GM03348 (cell line): Measurements from ENCODE around the gene FBXW11.
"Not testable (repeated sequence)": the region's sequence is repeated elsewhere in the genome, so short reads cannot be mapped to it uniquely, and the experiment has no call there.

Experiments
- DNase-seq: peaks from one replicate; pipeline ENCODE4 v3.0.0; 2012; ENCODE audit warnings: low spot score

The FBXW11 gene

DNA sequence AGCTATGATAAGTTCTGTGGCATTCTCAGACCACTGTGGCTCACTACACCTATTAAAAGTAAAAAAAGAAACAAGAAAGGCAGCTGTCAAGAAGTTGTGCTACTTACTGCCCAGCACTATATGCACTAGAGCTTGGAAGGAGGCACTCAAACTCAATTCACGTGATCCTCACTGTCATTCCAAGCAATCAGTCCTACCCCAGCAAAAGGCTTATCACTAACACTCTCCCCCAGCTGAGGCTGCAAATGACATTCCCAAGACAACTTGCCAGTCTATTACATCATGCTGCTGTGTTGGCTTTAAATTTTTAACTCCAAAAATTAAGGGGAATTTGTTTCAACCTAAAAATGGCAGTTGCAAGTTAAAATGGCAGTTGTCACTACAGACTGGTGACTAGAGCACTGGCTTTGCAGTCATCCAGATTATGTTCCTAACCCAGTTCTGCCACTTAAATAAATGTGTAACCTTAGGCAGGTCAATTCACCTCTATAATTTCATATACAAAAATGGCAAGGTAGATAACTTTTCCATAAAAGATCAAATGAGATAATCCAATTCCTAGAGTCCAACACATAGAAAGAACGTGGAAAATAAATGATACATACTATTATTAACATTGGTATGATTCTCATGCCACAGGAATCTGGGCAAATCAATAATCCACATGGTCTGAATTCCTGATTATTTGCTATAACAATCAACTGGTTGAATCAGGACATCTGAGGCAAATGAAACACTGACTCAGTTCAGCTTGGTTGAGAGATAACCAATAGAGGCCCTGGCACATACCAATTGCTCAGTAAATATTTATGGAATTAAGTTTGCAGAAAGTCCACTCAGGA lies 52.4 kb downstream of the FBXW11 start:
- peak; percentile 66 for DNase-seq

DNA sequence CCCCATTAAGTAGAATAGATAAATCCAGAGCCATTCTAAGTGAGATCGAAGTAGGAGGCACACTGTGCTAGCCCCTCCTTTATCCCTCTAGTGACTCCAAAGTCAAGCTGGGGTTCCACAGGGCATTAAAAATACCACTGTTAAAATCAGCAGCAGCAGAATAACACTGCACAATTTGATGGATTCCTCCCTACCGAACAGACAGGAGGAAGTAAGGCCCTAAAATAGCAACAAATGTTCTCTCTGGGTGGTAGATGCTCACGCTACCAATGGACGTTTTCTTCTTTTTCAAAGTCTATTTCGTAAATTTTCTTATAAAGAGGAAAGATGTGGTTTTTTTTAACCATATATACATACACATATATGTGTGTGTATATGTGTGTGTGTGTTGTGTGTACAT lies 54.4 kb downstream of the FBXW11 start:
- DNase-seq, result no peak

DNA sequence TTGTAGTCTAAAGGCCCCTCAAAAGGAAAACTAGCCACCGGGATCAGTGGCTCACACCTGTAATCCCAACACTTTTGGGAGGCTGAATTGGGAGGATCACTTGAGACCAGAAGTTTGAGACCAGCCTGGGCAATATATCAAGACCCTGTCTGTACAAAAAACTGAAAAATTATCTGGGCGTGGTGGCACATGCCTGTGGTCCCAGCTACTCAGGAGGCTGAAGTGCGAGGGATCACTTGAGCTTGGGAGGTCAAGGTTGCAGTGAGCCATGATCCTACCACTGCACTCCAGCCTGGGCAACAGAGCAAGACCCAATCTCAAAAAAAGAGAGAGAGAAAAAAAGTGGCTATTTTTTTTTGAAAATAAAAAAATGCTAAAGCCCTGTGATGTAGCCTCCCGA lies 55.2 kb downstream of the FBXW11 start:
- no peak for DNase-seq

DNA sequence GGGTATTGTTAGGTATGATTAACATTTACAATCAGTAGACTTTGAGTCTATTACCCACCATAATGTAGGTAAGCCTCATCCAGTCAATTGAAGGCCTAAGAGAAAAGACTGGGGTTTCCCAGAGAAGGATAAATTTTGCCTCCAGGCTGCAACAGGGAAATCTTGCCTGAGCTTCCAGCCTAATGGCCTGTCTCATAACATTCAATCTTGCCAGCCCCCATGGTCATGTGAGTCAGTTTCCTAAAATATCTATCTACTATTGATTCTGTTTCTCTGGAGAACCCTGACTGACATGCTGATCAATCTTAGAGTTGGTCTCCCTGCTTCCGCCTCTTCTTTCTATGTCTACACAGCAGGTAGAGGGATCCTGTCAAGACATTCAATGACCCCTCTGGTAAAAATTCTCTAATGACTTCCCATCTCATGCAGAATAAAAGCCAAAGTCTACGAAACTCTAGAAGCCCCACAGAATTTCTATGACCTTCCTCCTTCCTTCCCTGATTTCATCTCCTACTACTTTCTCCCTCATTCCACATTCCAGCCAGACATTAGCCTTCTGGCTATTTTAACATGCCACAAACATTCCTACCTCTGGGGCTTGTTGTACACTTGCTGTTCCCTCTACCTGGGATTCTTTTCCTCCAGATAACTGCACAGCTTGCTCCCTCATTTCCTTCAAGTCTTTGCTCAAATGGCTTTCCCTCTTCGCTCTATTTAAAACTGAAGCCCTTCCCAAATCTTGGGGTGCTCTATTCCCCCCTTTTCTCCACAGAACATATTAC lies 60.2 kb downstream of the FBXW11 start:
- DNase-seq, result no peak

DNA sequence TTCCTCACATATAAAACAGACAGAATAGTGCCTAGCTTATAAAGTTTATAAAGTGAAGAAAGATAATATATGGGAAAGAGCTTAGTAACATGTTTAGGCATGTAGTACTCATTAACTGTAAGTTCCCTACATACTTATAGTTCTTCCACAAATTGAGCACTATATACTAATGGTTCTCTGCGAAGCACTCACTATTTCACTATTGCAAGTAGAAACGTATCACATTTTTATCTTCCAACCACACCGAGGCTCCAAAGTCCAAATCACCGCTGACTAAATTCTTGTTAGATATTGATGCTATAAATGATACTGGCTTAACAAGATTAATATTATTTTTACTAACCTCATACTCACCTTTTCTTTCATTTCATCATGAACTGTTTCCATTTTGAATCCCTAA lies 61.0 kb downstream of the FBXW11 start:
- DNase-seq, result no peak

DNA sequence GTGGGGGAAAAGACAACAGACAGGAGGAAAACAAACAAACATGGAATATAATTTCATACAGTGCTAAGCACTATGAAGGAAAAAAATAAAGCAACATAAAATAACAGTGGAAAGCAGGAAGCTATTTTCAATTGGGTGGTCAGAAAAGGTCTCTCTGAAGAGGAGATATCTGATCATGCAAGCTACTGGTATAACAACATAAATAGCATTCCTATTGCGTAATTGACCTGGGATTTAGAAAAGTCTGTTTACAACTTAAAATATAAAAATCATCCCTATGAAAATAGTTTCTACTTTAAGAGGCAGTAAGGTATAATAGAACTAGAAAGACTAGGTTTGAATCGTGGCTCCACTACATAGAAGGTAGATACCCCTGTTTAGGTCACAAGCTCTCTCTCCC lies 61.4 kb downstream of the FBXW11 start:
- DNase-seq, result peak; percentile 28

DNA sequence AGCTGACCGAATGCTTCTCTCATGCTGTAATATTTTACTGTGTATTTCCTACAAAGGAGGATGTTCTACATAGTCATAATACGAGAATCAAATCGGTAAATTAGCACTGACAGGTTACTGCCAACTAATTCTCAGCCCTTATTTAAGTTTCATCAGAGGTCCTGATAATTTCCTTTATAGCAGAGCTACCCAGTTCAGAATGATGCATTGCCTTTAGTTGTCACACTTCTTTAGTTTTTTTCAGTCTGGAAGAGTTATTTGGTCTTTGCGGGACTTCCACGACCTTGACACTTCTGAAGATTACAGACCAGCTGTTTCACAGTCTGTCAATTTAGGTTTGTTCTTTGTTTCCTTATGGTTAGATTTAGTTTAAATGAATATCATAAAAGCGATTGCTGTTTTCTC lies 64.3 kb downstream of the FBXW11 start:
- not testable (repeated sequence) for DNase-seq

DNA sequence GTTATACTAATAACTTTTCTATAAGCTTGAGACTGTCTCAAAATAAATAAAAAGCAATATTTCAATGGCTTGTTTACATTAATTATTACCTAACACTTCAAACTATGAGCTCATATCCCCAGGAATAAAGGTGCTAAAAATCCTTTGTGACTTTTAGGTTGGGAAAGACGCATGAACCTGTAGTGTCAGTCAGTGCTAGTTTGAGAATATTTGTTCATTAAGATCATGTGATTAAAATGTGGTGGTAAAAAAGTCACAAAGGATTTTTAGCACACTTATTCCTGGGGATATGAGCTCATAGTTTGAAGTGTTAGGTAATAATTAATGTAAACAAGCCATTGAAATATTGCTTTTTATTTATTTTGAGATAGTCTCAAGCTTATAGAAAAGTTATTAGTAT lies 64.8 kb downstream of the FBXW11 start:
- not testable (repeated sequence) for DNase-seq

DNA sequence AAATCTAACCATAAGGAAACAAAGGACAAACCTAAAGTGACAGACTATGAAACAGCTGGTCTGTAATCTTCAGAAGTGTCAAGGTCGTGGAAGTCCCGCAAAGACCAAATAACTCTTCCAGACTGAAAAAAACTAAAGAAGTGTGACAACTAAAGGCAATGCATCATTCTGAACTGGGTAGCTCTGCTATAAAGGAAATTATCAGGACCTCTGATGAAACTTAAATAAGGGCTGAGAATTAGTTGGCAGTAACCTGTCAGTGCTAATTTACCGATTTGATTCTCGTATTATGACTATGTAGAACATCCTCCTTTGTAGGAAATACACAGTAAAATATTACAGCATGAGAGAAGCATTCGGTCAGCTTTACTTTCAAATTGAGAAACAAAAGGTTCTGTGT lies 65.2 kb downstream of the FBXW11 start:
- DNase-seq, result not testable (repeated sequence)

DNA sequence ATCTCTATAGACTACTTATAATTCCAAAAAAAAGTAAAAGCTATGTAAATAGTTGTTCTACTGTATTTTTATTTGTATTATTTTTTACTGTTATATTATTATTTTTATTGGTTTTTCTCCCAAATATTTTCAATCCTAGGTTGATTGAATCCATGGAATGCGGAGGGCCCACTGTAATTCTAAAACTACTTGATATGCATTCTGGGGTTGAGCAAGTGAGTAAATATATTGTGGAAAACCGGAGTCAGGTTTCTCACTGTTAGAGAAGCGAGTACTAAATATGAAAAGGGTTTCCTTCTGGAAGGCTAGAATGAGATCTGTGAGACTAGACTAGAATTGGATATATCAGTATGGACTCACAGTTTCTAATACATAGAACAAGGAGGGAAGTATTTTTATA lies 66.5 kb downstream of the FBXW11 start:
- no peak for DNase-seq

DNA sequence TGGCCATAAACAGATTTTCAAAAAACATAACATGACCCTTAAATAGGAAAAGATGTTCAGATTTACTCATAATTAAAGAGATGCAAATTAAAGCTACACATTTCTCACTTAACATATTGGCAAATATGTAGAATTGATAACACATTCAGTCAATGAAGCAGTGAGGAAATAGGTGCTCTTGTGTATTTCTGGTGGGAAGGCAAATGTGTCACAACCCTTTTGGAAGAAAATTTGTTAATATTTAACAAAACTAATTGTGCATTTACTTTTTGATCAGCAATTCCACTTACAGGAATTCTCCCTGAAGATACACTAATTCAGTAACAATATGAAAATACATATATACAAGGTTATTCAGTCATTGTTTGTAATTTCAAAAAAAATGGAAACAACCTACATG lies 68.1 kb downstream of the FBXW11 start:
- DNase-seq, result no peak

DNA sequence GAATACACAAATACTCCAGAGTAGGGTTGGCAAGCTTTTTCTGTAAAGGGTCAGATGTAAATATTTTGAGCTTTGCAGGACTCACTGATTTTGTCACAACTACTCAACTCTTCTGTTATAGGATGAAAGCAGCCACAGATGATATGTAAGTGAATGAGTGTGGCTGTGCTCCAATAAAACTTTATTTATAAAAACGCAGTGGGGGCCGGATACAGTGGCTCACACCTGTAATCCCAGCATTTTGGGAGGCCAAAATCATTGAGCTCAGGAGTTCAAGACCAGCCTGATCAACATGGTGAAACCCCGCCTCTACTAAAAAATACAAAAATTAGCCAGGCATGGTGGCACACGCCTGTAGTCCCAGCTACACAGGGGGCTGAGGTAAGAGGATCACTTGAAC lies 69.1 kb downstream of the FBXW11 start:
- no peak for DNase-seq

DNA sequence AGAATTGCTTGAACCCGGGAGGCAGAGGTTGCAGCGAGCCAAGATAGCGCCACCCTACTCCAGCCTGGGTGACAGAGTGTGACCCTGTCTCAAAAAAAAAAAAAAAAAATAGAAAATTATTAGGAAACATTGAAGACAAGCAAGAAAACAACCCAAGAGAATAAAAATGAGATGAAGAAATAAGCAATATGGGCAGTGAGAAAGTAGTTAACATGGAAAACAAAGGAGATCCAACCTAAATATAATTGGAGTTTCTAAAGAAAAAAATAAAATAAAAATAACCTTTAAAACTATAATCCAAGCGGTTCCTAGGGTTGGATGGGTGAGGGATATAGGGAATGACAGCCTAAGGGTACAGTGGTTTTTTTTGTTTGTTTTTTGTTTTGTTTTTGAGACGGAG lies 71.9 kb downstream of the FBXW11 start:
- DNase-seq, result no peak

DNA sequence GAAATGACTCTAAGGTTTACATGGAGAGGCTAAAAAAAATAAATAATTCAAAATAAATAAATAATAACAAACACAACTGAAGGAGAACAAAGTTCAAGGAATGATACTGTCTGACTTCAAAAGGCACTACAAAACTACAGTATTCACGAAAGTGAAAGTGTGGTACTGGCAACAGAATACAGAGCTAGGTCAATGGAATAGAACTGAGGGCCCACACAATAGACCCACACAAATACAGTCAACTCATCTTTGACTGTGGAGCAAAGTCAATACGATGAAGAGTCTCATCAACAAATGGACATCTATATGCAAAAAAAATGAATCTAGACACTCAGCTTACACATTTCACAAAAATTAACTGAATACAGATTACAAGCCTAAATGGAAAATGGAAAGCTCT lies 75.3 kb downstream of the FBXW11 start:
- DNase-seq, result no peak

DNA sequence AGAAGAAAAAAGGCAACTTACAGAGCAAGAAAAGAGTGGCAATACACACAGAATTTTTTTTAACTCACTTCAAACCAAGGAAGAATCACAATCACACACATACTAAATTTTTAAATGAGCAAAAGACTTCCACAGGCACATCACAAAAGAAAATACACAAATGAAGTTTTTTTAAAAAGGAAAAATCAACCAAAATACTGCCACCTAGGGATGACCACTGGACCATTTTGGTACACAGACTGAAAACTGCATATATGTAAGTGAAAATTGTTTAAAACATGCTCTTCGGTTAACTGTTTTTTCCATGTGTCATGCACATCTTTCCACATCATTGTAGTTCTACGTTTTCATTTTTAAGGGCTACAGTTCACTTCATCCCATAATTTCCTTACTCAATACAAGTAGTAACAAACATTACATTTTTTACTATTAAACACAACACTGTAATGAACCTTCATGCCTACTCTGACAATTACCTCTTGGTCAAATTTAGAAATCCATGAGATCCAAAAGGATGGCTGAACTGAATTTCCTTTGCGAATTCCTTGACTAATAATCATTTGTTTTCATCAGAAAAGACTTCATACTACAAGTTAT lies 79.0 kb downstream of the FBXW11 start:
- peak; percentile 14 for DNase-seq

DNA sequence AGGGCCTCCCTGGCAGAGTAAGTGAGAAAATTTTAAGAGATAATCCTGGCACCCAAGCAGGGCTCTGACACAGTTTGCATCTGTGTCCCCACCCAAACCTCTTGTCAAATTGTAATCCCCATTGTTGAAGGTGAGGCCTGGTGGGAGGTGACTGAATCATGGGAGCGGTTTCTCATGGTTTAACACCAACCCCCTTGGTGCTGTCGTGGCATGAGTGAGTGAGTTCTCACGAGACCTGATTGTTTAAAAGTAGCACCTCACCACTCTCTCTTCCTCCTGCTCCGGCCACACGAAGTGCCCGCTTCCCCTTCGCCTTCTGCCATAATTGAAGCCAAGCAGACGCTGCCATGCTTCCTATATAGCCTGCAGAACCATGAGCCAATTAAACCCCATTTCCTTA lies 80.1 kb downstream of the FBXW11 start:
- no peak for DNase-seq

DNA sequence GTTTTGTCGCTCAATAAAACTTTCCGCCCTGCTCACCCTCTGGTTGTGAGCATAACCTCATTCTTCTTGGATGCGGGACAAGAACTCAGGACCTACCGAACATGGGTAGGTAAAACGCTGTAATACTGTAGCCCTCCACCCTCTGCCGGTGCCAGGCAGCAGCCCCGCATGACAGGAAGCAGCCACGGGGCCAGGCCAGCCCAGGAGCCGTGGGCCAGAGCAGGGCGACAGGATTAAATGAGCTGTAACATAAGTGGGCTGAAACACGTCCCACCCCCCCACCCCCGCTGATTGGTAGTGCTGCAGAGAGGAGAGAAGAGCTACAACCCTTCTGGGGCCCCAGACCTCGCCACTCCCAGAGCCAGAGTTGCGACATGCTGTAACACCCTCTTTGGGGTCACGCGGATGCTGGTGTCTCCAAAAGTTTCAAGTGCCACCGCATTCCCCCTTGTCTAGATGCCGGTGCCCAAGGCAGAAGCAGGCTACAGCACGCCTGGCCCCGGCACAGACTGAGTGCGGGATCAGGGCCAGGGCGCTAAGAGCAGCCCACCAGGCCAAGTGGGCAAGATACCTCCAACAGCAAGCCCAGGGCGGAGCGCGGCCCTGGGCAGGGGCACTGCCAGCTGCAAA lies 81.8 kb downstream of the FBXW11 start:
- DNase-seq, result no peak

DNA sequence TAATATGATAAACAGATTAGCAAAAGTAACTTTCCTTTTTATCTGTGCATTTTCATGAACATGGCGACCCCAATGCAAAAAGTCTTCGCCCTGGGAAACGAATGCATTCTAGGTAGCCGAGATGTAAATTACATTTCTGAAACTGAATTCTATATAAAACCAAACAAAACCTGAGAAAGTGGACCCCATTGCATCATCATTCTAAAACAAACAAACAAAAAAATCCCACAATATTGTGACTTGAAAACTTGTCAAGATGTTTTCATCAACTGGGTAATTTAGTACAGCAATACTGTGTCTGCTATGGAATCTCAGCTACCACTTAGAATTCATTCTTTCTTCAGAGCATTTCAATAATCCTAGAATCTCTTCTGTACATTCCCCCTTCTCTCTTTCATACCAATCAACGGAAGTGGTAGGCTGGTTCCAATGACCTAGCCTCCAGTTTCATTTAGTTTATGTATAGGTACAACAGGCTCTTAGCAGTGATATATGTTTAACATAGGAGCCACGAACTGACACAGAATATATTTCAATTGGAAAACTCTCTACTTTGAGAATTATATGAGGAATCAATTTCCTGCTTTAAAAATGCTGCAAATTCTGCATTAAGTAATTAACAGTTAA lies 85.6 kb downstream of the FBXW11 start:
- DNase-seq, result no peak

DNA sequence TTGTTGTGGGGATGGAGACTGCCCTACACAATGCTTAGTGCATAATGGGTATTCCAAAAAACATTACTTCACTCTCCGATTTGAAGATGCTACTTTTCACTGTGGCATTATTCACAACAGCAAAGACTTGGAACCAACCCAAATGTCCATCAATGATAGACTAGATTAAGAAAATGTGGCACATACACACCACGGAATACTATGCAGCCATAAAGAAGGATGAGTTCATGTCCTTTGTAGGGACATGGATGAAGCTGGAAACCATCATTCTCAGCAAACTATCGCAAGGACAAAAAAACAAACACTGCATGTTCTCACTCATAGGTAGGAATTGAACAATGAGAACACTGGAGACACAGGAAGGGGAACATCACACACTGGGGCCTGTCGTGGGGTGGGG lies 90.7 kb downstream of the FBXW11 start:
- DNase-seq, result not testable (repeated sequence)

DNA sequence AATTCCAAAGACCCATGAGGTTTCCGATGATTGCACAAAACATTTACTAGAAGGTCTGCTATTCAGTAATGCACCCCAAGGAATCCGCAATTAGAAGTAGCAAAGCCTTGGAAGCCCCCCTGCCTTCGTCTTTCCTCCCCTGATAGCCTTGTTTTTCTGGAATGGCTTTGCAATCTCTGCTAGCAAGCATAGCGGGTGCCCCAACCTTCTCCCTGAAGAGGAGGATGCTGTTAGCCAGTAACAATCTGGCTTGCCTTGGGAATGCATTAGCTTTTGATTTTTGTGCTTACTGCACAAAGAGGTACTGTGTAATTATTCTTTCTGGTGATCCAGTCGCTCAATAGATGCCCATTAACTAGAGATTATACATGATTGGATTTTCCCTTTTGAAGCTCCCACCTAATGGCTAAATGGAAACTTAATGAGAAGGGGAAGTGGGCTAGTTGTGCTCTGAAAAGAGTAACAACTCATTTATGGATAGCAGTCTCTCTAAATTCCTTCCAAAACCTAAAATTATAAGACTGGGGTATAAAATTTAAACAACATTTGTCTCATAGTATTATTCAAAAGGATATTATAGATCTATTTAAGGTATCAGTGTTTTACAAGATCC lies 91.6 kb downstream of the FBXW11 start:
- no peak for DNase-seq

DNA sequence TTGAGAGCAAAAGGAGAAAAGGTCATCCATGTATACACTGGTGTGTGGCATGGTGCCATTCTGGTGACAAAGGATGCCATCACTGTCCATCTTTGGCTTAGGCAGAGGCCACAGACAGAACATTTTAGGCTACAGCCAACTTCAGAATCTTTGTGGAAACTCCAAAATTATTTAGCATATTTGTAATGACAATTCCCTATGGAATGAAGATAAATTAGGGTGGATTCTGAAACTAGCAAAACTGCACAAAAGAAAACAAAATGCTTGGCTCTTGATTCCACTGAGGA lies 92.5 kb downstream of the FBXW11 start:
- peak; percentile 13 for DNase-seq

DNA sequence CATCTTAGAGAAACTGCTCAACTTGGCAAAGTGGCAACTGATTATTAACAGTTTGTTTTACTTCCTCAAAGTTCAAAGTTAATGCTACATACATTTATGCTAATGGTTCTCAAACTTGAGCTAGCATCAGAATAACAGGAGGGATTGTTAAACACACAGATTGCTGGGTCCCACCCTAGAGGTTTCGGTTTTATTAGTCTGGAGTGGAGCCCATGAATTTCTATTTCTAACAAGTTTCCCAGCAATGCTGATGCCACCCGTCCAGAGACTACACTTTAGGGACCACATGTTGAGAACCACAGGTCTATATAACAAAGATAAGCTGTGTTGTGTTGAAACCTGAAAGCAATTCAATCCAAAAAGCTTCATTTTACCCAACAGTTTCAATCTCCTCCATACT lies 95.3 kb downstream of the FBXW11 start:
- DNase-seq, result no peak
